ENCODE measurements around the gene PF4V1.

Gene PF4V1

DNA sequence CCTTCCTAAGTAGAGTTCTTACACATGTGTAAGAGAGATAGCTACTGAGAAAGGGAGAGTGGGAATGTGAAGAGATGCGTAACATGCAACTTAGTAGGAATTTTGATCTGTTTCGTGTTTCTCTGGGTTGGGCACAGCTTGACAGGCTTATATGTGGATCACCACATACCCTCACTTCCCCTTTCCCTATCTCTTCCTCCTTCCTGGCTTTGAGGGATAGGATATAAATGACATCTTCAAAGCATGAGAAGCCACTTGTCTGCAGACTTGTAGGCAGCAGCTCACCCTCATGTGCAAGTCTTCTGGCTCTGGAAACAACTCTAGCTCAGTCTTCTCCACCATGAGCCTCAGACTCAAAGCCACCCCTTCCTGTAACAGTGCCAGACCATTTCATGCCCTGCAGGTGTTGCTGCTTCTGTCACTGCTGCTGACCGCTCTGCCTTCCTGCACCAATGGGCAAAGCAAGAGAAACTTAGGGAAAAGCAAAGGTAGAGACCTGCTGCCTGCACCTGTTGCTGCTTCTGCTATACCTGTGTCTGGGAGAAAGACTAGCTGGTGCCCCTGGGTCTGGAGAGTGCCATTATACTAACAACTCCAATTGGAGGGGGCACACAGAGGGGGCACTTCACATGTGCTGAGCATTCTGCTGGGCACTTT, 5.4 kb upstream of the PF4V1 start:
- DNase-seq (ENCODE audit: low spot score), result no peak

DNA sequence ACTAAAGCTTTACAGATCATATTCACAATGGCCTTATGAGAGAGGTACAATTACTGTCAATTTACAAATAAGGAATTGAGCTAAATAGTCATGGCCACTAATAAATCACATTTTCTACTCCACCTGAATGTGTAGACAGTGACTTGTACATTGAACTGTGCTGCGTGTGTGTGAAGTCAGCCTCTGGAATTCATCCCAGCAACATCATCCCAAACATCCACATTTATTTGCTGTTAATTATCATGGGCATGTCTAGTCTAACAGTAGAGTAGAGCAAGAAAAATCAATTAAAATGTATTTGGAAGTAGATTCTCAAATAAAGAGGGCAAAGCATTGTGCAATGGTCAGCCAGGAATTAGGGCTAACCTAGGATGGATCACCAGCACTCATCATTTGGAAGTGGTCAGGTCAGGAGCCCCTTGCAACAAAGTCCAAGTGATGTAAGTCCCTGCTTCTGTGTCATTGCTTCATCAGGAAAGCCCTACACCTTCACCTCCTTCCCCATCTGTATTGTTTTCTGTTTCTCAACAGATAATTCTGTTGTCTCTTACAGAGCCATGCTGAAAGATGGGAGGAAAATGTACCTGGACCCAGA, 4.8 kb upstream of the PF4V1 start:
- DNase-seq (ENCODE audit: low spot score), result no peak

DNA sequence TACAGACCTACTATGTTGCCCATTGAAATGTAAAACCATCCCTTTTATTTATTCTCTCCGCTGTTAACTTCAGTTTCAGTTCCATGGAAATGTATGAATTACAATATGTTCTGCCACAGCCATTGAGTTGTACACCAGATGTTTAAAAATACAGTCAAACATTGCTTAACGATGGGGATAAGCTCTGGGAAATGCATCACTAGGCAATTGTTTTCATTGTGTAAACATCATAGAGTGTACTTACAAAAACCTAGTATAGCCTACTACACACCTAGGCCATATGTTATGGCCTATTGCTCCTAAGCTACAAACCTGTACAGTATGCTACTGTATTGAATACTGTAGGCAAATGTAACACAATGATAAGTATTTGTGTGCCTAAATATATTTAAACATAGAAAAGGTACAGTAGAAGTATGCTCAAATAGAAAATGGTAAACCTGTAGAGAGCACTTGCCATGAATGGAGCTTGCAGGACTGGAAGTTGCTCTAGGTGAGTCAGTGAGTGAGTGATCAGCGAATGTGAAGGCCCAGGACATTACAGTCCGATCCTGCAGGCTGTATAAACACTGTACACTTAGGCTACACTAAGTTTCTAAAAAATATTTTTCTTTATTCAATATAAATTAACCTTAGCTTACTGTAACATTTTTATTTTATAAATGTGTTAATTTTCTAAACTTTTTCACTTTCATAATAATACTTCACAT, 2.7 kb upstream of the PF4V1 start:
- no peak for DNase-seq (ENCODE audit: low spot score)

DNA sequence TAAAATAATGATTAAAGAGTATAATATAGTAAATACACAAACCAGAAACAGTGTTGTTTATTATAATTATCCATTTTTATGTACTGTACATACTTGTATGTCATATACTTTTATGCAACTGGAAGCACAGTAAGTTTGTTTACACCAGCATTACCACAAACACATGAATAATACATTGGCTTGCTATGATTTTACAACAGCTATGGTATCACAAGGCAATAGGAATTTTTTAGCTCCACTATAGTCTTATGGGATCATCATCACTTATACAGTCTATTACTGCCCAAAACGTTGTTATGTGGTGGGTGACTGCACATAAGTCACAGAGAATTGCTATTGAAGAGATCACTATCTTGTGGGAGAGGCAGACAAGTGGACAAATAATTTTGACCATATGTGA, 1.8 kb upstream of the PF4V1 start:
- DNase-seq (ENCODE audit: low spot score), result no peak

DNA sequence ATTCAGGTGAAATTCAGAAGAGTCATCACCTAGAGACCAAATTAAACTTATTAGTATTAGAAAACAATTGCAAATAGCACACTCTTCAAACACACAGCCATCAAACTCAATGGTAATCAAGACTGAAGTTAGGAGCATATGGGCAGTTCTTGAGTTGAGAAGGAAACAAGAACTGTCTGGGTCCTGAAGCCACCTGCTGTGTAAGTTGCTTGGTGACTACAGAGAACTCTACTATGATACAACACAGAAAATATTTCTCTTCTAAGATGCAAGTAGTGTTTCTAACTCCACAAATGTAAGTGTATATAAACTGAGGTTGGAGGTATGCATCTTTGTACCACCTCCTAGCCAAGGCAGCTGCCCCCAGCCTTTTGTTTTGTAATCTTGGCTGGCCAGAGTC, 325 bp upstream of the PF4V1 start:
- no peak for DNase-seq (ENCODE audit: low spot score)

DNA sequence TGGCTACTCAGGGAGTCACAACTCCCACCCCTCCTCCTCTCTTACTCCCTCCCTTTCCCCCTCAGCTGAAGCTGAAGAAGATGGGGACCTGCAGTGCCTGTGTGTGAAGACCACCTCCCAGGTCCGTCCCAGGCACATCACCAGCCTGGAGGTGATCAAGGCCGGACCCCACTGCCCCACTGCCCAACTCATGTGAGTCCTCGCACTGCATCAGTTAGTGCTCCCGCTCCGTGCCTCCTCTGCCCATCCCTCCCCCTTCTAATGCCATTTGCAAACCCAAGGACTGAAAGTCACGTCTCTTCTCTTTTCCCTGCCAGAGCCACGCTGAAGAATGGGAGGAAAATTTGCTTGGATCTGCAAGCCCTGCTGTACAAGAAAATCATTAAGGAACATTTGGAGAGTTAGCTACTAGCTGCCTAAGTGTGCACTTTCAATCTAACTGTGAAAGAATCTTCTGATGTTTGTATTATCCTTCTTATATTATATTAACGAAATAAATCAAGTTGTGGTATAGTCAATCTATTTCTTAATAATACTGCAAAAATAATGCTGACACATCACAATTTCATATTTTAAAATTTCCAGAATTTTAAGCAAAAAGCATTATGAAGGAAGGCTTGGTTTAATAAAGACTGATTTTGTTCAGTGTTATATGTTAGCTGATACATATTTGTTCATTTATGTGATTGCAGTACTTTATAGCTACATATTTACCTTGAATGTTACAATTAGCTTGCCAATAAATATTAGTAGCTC, 800 bp downstream of the PF4V1 start:
- no peak for DNase-seq (ENCODE audit: low spot score)

DNA sequence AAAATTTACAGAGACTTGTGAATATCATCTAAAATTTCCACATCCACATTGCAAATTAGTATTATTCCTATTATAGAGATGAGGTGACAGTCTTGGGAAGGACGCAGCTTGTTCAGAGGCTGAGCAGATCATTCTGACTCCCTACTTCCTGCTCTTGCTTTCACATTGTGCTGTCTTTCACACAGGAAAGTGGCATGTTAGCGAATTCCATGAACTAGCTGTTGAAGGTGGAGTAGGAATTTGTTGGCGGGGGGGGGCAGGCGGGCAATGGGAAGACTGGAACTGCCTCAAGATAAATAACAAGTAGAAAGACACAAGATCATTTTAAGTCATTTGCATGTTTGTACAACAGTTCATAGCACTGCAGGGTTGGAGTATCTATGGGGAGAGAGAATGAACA, 2.3 kb downstream of the PF4V1 start:
- no peak for DNase-seq (ENCODE audit: low spot score)

DNA sequence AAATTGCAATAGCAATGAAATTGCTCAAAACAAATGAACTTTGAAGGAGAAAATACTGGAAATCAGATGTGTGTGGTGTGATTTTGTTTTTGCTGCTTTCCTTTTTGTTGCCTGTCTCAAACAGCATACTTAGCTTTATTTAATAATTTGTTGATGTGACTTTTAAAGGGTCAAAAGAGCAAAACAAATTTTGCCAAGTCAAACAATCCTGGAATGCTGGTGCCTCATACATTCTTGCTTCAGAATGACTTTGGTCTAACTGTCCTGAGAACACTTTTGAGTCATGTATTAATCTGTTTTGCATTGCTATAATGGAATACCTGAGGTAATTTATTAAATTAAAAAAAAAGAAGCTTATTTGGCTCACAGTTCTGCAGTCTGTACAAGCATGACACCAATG, 3.4 kb downstream of the PF4V1 start:
- no peak for DNase-seq (ENCODE audit: low spot score)

DNA sequence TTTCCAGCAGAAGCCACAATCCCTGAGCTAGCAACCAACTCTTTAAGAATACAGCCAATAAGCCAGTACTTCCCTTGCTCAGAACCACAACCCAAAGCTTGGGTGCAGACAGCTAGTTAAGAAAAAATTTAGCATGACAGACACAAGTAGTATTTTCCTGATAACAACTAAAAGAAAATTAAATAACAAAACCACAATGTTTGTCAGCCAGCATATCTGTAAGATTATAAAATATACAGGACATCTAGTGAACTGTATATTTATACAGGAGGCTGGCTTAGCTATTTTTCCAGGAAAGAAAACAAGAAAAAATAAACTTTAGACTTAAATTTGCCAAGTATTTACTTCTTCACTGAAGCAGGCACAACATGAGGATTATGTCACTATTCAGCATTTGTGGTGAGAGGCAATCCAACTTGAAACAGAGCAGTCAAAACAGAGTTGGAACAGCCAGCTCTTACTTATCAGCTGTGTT, 6.6 kb downstream of the PF4V1 start:
- DNase-seq (ENCODE audit: low spot score), result no peak

DNA sequence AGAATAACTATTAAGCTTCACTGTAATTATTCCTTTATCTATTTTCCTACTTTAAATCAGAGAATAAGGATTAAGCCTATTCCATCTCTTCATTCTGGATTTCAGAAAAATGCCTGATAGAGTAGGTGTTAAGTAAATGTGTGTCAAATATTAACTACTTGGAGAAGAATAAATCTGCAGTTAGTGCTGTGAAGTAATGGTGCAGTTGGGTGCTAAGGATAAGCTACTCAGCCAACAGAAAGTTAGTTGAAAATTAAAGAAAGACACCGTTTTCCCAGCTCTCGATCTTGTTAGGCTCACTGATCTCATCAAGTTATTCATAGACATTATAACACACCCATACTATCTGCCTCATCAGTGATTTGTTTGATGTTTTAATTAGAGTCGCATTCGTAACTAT, 7.1 kb downstream of the PF4V1 start:
- no peak for DNase-seq (ENCODE audit: low spot score)

DNA sequence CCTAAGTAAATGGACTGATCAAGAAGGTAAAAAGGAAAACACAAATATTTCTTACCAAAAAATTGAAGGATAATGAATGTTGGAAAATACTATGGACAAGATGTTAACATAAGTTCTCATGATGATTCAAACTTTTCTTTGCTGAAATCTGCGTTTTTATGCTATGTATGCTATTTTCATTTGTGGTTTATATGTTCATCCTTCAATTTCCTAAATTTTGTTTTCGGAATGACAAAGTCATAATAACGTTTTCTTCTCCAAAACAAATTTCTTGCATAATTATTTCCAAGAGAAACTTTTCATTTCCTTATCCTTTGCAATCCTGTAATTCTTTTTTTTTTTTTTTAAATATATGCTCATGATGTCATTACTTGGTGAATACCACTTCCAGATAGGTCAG, 7.8 kb downstream of the PF4V1 start:
- no peak for DNase-seq (ENCODE audit: low spot score)

DNA sequence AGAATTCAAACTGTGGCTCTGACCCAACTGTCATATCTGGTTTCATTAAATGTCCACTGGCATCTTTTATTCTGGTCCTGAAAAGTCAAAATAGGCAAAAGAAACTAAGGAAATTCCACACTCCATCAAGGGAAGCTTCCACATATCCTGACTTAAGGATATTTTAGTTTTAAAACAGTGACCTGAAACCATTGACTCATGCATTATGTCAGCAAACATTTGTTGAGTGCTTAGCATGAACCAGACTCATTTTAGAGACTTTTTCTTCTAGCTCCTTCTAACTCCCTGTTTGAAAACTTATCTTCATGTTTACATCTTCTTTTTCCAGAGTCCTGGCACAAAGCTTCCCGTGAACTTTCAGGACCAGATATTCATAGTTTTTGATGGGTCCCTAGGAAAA, 9.2 kb downstream of the PF4V1 start:
- no peak for DNase-seq (ENCODE audit: low spot score)

DNA sequence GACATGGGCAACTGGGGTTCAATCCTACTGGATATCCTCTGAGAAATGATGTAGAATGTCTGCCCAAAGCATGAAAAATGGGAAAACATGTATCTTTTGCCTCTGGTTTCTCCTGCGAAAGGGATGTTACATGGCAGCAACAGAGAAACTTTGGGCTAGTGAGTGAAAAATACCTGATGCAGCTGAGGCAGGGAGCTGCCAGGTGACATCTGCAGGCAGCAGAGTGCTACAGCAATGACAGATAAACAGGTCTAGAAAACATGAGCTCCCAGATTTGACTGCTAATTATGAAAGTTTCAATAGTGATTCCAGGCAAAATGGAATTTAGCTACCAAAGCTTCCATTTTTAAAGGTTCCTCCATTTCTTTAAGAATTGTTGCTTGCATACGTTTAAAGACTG, 11.3 kb downstream of the PF4V1 start:
- peak; percentile 28 for DNase-seq (ENCODE audit: low spot score)

DNA sequence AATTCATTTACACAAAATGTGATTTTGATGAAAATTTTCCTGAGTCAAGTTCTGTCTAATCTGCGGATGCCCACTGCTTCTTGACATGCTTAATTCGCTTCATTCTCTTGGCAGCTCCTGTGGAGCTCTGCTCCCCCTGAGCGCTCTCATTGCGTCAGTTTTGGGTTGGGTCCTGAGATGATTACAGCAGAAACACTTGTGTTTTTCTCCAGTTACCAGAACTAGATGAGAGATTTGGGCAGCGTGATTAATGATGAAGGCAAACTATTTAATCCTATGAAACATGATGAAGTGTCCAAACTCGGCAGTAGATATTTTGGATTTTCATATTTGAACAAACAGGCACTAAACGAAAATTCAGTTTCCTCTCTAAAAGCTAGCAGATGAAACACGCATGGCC, 11.9 kb downstream of the PF4V1 start:
- no peak for DNase-seq (ENCODE audit: low spot score)

DNA sequence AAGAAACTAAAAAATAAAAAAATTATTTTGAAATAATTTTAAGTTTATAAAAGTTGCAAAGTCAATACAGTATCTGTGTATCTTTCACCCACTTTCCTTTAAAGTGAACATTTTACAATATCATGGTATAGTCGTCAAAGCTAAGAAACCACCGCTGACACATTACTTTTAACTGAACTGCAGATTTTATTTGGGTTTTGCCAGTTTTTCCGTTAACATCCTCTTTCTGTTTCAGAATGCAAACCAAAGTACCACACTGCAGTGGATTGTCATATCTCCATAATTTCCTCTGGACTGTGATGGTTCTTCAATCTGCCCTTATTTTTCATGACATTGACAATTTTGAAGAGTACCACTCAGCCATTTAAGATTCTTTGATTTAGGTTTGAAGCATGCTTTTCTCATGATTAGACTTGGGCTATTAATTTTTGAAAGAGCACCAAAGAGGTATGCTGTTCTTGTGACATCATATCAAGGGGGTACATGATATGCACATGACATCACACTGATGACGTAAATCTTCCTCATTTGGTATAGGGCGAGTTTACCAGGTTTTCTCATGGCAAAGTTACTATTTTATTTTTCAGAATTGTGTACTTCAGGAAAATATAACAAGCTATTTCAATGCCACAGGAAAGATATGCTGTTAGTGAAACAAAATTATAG, 12.5 kb downstream of the PF4V1 start:
- no peak for DNase-seq (ENCODE audit: low spot score)

DNA sequence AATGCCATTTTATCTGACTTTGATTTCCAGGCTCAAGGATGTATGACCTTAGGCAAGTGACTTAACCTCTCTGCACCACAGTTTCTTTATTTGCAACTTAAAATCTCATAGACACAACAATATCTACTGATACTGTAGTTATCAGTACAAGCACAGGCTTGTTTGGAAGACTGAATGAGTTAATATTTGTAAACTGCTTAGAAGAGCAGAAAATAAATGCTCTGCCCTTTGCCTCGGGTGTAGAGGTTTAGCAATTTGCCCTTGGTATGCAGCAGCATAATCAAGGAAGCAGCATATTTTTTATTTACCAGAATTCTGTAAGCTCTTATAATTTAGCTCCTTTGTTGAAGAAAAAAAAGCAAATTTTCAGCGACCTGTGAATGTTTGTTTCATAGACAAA, 13.2 kb downstream of the PF4V1 start:
- no peak for DNase-seq (ENCODE audit: low spot score)

DNA sequence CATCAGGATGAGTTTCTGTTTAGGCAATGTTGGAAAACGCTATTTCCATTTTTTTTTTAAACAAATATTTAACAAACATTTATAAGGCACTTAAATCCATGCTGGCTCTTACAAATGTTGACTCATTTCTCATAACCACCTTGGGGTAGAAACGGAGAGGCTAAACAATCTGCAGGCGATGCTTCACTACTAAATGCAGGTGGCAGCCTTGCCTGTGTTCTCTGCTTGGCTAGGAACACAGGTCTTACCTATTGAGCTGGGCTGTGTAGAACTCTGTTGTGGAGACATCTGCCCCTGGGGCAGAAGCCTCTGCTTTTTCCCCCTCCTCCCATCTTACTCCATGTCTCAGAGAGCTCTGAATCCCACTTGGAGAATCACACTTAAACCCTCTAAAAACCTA, 14.7 kb downstream of the PF4V1 start:
- no peak for DNase-seq (ENCODE audit: low spot score)

DNA sequence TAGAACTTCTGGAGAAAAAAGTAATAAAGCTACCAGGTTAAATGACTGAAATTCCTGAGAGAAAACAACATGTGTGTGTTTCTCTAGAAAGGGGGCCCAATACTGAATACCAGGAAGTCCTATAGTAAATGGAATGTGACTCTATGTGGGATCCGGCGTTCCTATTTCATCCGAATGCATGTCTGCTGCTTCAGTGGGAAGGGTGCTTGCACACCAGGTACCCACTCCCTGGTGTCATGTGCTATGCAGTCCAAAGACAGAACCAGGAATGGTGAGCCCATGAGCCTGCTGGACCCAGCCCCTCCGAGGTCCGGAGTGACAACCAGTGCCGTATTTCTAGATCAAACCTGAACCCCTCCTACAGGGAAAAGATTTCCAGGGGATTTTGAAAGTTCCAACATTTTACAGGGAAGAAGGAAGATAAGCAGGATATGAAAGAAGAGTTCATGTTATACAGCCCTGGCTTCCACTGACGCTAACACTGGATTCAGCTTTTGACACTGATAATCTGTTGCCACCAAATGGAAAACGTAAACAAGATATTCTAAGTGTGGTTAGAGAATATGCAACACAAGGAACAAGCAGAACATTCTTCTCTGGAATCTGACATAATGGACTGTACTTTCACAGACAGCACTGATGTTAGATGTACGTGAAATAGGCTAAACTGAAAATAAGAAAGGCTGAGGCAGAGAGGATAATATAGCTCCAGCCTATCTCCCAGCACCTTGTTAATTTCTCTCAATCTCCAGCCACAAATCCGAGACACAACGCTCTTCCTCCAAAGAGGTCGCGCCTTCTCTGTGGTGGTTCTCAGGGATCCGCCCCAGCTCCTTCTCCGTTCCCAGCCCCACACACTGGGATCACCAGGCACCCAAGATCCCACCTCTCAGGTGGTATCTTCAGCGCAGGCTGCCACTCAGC, 15.4 kb downstream of the PF4V1 start:
- no peak for DNase-seq (ENCODE audit: low spot score)

DNA sequence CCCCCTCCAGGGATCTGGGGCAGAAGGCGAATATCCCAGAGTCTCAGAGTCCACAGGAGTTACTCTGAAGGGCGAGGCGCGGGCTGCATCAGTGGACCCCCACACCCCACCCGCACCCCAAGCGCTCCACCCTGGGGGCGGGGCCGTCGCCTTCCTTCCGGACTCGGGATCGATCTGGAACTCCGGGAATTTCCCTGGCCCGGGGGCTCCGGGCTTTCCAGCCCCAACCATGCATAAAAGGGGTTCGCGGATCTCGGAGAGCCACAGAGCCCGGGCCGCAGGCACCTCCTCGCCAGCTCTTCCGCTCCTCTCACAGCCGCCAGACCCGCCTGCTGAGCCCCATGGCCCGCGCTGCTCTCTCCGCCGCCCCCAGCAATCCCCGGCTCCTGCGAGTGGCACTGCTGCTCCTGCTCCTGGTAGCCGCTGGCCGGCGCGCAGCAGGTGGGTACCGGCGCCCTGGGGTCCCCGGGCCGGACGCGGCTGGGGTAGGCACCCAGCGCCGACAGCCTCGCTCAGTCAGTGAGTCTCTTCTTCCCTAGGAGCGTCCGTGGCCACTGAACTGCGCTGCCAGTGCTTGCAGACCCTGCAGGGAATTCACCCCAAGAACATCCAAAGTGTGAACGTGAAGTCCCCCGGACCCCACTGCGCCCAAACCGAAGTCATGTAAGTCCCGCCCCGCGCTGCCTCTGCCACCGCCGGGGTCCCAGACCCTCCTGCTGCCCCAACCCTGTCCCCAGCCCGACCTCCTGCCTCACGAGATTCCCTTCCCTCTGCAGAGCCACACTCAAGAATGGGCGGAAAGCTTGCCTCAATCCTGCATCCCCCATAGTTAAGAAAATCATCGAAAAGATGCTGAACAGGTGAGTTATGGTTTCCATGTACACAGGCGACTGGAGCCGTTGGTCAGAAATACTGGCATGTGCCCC, 16.3 kb downstream of the PF4V1 start, which contains the start of gene CXCL1:
Gene CXCL1, plus strand, starts transcription at position 264 of the 926 bp plus-strand sequence. Its CDS starts 78 bp downstream, at position 342.
- DNase-seq (ENCODE audit: low spot score), result no peak

DNA sequence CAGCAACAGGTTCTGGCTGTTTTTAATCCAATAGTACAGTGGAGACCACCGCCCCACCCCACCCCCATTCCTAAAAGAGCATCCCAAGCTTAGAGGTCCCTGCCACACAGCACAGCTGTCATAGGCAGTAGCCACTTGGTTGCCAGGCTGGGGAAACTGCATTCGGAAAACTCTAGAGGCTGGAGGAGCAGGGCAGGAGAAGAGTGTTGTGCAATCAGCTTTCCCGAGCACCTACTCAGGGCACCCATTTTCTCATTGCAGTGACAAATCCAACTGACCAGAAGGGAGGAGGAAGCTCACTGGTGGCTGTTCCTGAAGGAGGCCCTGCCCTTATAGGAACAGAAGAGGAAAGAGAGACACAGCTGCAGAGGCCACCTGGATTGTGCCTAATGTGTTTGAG, 17.2 kb downstream of the PF4V1 start:
- no peak for DNase-seq (ENCODE audit: low spot score)

Data from COLO829 (cell line).